GM18508 (cell line): Measurements from ENCODE around the gene DNAH10.
"Not testable (repeated sequence)": the region's sequence is repeated elsewhere in the genome, so short reads cannot be mapped to it uniquely, and the experiment has no call there.

Source experiments
- ATAC-seq: cut with Tn5 transposase; IDR thresholded peaks from one replicate; pipeline ENCODE4 v1.9.1; 2021; ENCODE audit warnings: moderate number of reproducible peaks; ENCODE audit not compliant: insufficient read depth, unreplicated experiment

Gene DNAH10

GRCh38 chr12:123789422-123789821, 27.3 kb downstream of the DNAH10 start:
- ATAC-seq = not testable (repeated sequence)

- no peak for ATAC-seq
Measured at GRCh38 chr12:123790905-123791467, 28.9 kb downstream of the DNAH10 start.

DNA sequence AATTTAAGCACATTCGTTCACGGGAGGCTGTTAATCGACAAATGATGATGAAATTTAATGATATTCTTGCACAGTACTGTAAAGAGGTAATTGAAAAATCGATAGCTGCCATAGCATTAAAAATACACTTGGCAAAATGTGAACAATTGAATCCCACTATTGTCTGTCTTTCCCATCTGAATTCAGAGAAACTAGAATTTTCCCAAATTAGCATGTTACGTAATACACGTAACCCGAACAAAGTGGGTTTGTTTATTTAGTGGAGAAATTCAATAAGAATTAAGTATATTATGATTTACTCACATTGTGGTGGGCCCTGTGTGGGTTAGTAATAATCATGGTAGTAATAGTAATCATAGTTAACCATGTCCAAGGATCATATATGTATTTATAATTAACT, 31.9 kb downstream of the DNAH10 start:
- no peak for ATAC-seq

GRCh38 chr12:123798518-123798917, 36.4 kb downstream of the DNAH10 start:
- no peak for ATAC-seq

DNA sequence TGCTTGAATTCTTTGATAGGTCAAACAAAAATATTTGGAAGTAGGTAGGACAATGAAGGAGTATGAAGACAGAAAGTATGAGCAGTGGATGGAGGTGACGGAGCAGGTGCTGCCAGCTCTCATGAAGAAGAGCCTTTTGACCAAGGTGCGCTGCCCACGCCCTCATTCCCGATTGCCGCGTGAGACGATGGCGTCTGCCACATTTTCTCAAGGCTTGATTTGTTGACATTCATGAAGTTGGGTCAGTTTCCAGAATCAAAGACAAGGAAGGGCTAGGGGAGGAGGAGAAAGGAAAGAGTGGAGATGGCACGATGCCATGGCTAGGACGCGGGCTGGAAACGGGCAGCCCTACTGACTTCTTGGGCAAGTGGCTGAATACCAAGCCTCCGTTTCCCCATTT, 37.1 kb downstream of the DNAH10 start:
- ATAC-seq = no peak

DNA sequence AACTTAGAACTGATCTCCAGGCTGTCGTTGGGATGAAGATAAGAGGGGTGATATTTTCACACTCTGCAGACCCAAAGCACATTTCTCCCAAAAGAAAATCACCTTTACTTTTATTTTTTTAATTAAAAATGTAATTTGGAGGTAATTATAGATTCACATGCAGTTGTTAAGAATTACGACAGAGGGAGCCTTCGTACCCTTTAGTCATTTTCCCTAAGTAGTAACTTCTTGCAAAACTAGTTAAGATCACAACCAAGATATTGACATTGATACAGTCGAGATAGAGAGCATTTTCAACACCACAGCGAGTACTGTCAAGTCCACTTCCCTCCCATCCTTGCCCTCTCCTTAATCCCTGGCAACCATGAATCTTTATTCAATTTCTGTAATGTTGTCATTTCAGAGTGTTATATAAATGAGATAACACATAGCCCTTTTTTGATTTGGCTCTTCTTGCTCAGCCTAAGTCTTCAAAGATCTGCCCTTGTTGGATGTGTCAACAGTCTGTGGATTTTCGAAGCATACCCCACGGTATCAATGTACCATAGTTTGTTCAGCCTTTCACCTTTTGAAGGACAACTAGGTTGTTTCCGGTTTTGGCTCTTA, 39.6 kb downstream of the DNAH10 start:
- no peak for ATAC-seq

DNA sequence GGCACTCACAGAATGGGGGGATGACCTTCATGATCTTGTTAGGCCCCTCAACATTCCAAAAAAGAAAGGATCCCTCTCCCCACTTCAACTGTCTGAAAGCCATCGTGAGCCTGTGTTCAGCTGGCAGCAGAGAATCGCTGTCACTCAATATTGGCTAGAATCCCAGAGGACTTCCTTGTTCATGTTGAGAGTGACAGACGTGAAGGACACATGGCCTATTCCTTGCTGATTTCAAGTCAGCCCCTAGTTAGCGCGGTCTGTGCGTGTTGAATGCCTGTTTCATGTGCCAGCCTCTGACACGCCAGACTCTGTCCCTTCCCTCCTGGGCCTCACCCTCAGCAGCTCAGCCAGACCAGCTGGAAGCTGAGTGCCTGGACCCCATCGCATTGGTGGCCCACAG, 43.1 kb downstream of the DNAH10 start:
- no peak for ATAC-seq

DNA sequence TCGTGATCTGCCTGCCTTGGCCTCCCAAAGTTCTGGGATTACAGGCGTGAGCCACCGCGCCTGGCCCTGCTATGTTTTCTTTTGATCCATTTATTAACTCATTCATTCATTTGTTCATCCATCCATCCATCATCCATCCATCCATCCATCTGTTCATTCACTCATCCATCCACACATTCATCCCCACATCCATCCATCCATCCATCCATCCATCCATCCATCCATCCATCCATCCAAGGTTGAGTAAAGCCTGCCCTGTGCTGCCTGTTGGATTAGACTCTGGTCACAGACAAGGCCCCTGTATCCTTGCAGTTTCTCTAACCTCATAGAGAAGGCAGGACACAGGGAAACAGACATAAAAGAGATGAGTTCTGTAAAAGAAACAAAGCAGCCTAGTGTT, 44.9 kb downstream of the DNAH10 start:
- ATAC-seq = no peak

- no peak for ATAC-seq
Measured at GRCh38 chr12:123807670-123808069, 45.6 kb downstream of the DNAH10 start.

DNA sequence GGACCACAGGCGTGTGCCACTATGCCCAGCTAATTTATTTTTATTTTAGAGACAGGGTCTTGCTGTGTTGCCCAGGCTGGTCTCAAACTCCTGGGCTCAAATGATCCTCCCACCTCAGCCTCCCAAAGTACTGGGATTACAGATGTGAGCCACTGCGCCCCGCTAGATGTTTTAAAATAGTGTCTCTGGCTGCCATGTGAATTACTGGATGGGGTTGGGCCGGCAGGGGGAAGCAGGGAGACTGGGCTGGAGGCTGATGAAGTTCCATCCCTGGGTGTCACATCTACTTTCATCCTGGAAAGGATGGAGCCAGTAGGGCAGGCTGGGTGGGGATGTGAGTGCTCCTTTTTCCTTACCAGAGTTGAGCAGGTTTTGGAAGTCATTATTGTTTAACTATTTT, 46.1 kb downstream of the DNAH10 start:
- ATAC-seq = no peak

DNA sequence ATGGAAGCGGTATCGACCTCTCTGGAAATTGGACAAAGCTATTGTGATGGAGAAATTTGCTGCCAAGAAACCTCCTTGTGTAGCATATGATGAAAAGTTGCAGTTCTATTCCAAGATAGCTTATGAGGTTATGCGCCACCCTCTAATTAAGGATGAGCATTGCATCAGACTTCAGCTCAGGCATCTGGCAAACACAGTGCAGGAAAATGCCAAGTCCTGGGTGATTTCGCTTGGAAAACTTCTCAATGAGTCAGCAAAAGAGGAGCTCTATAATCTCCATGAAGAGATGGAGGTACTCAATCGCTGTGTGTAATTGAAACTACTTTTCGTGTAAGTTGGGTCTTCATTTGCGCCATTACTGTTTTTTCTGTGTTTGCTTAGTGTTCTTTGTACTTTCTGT, 51.2 kb downstream of the DNAH10 start:
- ATAC-seq = no peak

- no peak for ATAC-seq
Measured at GRCh38 chr12:123815968-123816367, 53.9 kb downstream of the DNAH10 start.

DNA sequence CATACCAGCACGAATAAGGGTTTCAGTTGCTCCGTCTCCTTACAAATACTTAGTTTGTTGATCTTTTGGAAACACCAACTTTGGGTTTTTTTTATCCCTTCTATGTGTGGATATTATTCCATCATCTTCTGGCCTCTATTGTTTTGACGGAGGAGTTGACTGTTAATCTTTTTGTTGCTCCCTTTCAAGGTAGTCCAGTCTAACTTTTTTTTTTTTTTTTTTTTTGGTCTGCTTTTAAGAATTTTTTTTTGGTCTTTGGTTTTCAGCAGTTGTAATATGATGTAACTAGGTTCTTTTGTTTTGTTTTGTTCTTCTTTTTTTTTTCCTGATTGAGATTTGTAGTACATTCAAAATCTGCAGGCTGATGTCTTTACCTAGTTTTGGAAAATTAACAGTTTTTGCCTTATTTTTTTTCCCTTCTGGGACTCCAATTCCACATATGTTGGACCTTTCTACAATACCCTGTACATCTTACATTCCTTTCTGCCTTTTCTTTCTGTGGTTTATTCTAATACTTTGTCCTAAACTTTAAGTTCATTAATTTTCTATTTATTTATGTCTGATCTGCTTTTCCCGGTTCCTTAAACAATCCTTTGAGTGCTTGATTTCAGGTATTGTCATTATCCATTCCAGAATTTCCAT, 54.9 kb downstream of the DNAH10 start:
- ATAC-seq = no peak

DNA sequence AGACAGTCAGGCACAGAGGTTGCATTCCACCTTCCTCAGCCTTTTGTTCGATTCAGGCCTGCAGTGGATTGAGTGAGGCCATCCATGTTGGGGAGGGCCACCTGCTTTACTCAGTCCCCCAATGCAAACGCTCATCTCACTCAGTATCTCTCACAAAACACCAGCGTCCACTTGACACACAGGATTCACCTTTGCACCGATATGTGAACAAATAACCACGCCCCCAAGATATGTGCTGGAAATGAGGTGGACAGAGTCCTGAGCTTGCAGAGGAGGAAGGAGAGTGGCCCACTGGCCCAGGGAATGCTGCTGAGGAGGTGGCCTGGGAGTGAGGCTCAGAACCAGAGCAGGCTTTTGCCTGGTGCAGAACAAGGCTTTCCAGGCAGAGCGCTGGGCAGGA, 60.7 kb downstream of the DNAH10 start:
- no peak for ATAC-seq

DNA sequence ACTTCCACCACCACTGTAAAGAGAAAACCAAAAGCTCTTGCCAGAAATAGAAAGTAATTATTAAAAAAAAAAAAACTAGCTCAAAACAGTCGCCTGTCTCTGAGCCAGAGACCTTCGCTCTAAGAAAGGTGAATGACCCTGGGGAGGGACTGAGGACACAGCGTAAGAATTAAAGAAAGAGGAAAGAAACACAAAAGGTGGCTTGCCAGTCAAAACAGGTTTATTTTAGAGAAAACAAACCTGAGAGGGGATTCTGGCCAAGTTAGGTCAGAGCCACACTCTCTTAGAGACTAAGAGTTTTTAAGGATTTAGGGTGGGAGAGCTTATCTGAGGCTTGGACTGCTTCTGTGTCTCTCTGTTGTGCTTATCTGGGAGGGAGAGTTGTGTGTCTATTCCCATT, 66.0 kb downstream of the DNAH10 start:
- no peak for ATAC-seq

GRCh38 chr12:123828854-123829547, 66.9 kb downstream of the DNAH10 start:
- no peak for ATAC-seq

DNA sequence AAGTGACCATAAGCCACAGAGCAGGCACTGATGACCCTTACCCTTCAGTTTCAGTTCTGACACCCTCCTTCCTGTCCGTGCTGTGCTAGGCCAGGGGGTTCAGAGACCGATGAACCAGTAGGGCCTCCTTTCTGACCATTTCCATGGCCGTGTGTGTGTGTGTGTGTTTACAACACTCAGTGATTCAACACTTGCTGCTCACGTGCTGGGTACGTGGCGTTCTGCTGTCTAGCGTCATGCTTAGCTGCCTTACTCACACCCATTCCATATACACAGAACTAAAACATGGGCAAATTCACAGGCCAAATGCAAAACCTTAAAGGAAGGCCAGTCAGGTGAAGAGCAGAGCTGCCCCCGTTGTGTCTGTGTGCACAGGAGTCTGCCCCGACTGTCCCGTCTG, 67.5 kb downstream of the DNAH10 start:
- no peak for ATAC-seq

GRCh38 chr12:123830675-123831074, 68.6 kb downstream of the DNAH10 start:
- no peak for ATAC-seq

GRCh38 chr12:123832052-123832451, 70.0 kb downstream of the DNAH10 start:
- ATAC-seq = no peak

GRCh38 chr12:123833830-123834229, 71.7 kb downstream of the DNAH10 start:
- no peak for ATAC-seq

GRCh38 chr12:123834845-123835244, 72.7 kb downstream of the DNAH10 start:
- no peak for ATAC-seq
